Mesendoderm (in vitro differentiated cells): ENCODE data around the gene GLI3.

Experiments
- DNase-seq: peaks from one replicate; pipeline ENCODE4 v3.0.0; 2013
- H2AK5ac ChIP-seq: 2 replicates; pipeline ENCODE4 v1.6.1; 2013; ENCODE audit warnings: low read length, inconsistent platforms
- H2BK120ac ChIP-seq: 2 replicates; pipeline ENCODE4 v1.6.1; 2013; ENCODE audit warnings: low read depth, mild to moderate bottlenecking, low read length, moderate library complexity, mixed read lengths
- H2BK15ac ChIP-seq: replicated peaks from 2 replicates; pipeline ENCODE4 v1.6.1; 2013; ENCODE audit warnings: low read depth, mild to moderate bottlenecking, moderate library complexity
- H2BK5ac ChIP-seq: 2 replicates; pipeline ENCODE4 v1.6.1; 2013; ENCODE audit warnings: low read length, inconsistent platforms
- H3K18ac ChIP-seq: 2 replicates; pipeline ENCODE4 v1.6.1; 2013; ENCODE audit warnings: mild to moderate bottlenecking, low read length, mixed read lengths
- H3K23ac ChIP-seq: one replicate; pipeline ENCODE4 v1.6.1; 2013; ENCODE audit warnings: low read length
- H3K27ac ChIP-seq: 2 replicates; pipeline ENCODE4 v1.5.1; 2013; ENCODE audit warnings: low read depth, mild to moderate bottlenecking, inconsistent platforms, low read length, moderate library complexity
- H3K27me3 ChIP-seq: 2 replicates; pipeline ENCODE4 v1.6.1; 2013; ENCODE audit warnings: low read length, control low read depth, mild to moderate bottlenecking, inconsistent platforms; ENCODE audit not compliant: insufficient read depth, poor library complexity
- H3K36me3 ChIP-seq: 2 replicates; pipeline ENCODE4 v1.6.1; 2013; ENCODE audit warnings: low read length, inconsistent platforms; ENCODE audit not compliant: control insufficient read depth, insufficient read depth
- H3K4ac ChIP-seq: one replicate; pipeline ENCODE4 v1.6.1; 2013; ENCODE audit warnings: low read depth, mild to moderate bottlenecking, low read length, moderate library complexity
- H3K4me1 ChIP-seq: 2 replicates; pipeline ENCODE4 v1.6.1; 2013; ENCODE audit warnings: low read depth, low read length, inconsistent platforms; ENCODE audit not compliant: control insufficient read depth
- H3K4me2 ChIP-seq: 2 replicates; pipeline ENCODE4 v1.6.1; 2013; ENCODE audit warnings: low read length
- H3K4me3 ChIP-seq: 2 replicates; pipeline ENCODE4 v1.5.1; 2013; ENCODE audit warnings: mild to moderate bottlenecking, low read length
- H3K56ac ChIP-seq: one replicate; pipeline ENCODE4 v1.6.1; 2013; ENCODE audit warnings: low read length
- H3K79me1 ChIP-seq: 2 replicates; pipeline ENCODE4 v1.6.1; 2013; ENCODE audit warnings: low read length, inconsistent platforms
- H3K79me2 ChIP-seq: 2 replicates; pipeline ENCODE4 v1.6.1; 2013; ENCODE audit warnings: mild to moderate bottlenecking, low read length; ENCODE audit not compliant: control insufficient read depth, insufficient read depth
- H3K9ac ChIP-seq: 2 replicates; pipeline ENCODE4 v1.6.1; 2013; ENCODE audit warnings: low read length, inconsistent platforms
- H4K5ac ChIP-seq: one replicate; pipeline ENCODE4 v1.6.1; 2013; ENCODE audit warnings: low read length
- H4K8ac ChIP-seq: one replicate; pipeline ENCODE4 v1.6.1; 2013; ENCODE audit warnings: low read depth, mild to moderate bottlenecking, control low read depth, low read length, moderate library complexity
- WGBS: extraction: QIAGEN DNeasy Blood & Tissue Kit; methylation state at CpG from one replicate; pipeline ENCODE4 v1.1.7; 2013; ENCODE audit warnings: low lambda C conversion rate, missing lambda C conversion rate; ENCODE audit not compliant: insufficient coverage; ENCODE audit errors: extremely low coverage; 5-methylcytosine and 5-hydroxymethylcytosine counted together

GLI3 gene

GRCh38 chr7:42168512-42168911, 68.5 kb downstream of the GLI3 start:
- no peak overlapping the region for H3K27ac ChIP-seq

GRCh38 chr7:42167631-42168236, 69.3 kb downstream of the GLI3 start:
- no peaks in the 10 kb centered on the region for H3K27me3 ChIP-seq
- DNase-seq = no peak
- H2BK15ac ChIP-seq = no peak overlapping the region
- H3K4me1 ChIP-seq = no peaks in the 10 kb centered on the region
- no peaks in the 10 kb centered on the region for H3K36me3 ChIP-seq
- no peak overlapping the region for H3K4ac ChIP-seq
- no peaks in the 10 kb centered on the region for H3K79me2 ChIP-seq
- H2BK120ac ChIP-seq = no peak overlapping the region
- no peak overlapping the region for H3K9ac ChIP-seq
- no peak overlapping the region for H3K4me2 ChIP-seq
- H3K27ac ChIP-seq = no peak overlapping the region
- H3K79me1 ChIP-seq = no peaks in the 10 kb centered on the region
- H3K4me3 ChIP-seq = no peak overlapping the region
- H3K23ac ChIP-seq = no peak overlapping the region
- no peak overlapping the region for H4K8ac ChIP-seq
- no peak overlapping the region for H2AK5ac ChIP-seq
- H4K5ac ChIP-seq = no peak overlapping the region
- no peak overlapping the region for H3K18ac ChIP-seq
- H2BK5ac ChIP-seq = no peak overlapping the region
- no peak overlapping the region for H3K56ac ChIP-seq

More at GRCh38 chr7:42168512-42168911, 68.5 kb downstream of the GLI3 start:
- H3K36me3 ChIP-seq = no peaks in the 10 kb centered on the region
- no peaks in the 10 kb centered on the region for H3K79me2 ChIP-seq
- no peak overlapping the region for H3K56ac ChIP-seq
- no peak overlapping the region for H4K8ac ChIP-seq
- no peak overlapping the region for H2AK5ac ChIP-seq
- H3K9ac ChIP-seq = no peak overlapping the region
- H3K79me1 ChIP-seq = no peaks in the 10 kb centered on the region
- no peak overlapping the region for H4K5ac ChIP-seq
- H3K18ac ChIP-seq = no peak overlapping the region
- H3K27me3 ChIP-seq = no peaks in the 10 kb centered on the region
- DNase-seq = no peak
- H3K4me1 ChIP-seq = no peaks in the 10 kb centered on the region
- no peak overlapping the region for H3K23ac ChIP-seq
- H2BK15ac ChIP-seq = no peak overlapping the region
- H3K4ac ChIP-seq = no peak overlapping the region
- no peak overlapping the region for H2BK120ac ChIP-seq
- no peak overlapping the region for H3K4me2 ChIP-seq
- H2BK5ac ChIP-seq = no peak overlapping the region
- H3K4me3 ChIP-seq = no peak overlapping the region
- whole genome bisulfite sequencing = no CpG with 5 or more reads among the region's 8 CpGs

DNA sequence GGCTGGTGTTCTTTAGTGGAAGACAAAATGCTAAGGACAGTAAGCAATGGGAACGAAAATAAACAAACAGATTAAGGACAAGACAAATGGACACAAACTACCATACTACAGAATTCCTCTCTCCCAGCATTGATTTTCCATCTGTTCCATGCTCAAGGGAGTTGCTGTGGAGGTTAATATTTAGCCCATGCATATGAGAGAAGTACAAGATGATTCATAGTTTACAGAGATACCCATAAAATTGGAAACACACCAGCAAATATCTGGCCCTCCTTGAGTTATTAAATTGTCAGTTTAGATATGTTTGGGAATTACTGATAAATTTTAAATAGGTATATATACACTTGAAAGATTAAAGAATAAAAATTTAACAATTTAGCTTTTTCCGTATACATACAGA, 69.8 kb downstream of the GLI3 start:
- Histone ChIP-seq H3K4me3 (no peak overlapping the region), H3K18ac (no peak overlapping the region), H3K79me1 (no peaks in the 10 kb centered on the region), H2AK5ac (no peak overlapping the region), H3K79me2 (no peaks in the 10 kb centered on the region), H3K9ac (no peak overlapping the region), H3K4ac (no peak overlapping the region), H3K4me1 (no peaks in the 10 kb centered on the region), H2BK15ac (no peak overlapping the region), H3K36me3 (no peaks in the 10 kb centered on the region), H3K27ac (no peak overlapping the region), H3K56ac (no peak overlapping the region), H2BK5ac (no peak overlapping the region), H2BK120ac (no peak overlapping the region), H4K5ac (no peak overlapping the region), H3K27me3 (no peaks in the 10 kb centered on the region), H4K8ac (no peak overlapping the region), H3K4me2 (no peak overlapping the region), H3K23ac (no peak overlapping the region)
- no CpG with 5 or more reads among the region's 2 CpGs for WGBS
- no peak for DNase-seq

DNA sequence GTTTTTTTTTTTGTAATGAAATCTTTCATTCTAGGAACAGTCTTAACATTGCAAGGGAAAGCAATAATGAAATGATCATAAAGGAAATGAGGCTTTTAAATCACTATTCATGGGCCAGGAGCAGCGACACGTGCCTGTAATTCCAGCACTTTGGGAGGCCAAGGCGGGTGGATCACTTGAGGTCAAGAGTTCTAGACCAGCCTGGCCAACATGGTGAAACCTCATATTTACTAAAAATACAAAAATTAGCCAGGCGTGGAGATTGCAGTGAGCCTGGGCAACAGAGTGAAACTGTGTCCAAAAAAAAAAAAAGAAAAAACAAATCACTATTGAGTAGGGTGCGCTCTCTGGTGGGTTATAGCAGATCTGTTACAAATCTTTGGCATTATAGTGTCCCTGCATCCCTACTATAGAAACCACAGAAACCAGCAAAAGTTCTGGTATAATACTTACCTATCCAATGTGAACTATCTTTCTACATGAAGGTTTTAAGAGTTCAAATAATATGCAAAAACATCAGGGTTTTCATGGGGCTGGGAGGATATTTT, 72.1 kb downstream of the GLI3 start:
- no peaks in the 10 kb centered on the region for H3K27me3 ChIP-seq
- no peak overlapping the region for H3K23ac ChIP-seq
- H3K9ac ChIP-seq = no peak overlapping the region
- no peak overlapping the region for H3K56ac ChIP-seq
- H4K8ac ChIP-seq = no peak overlapping the region
- no peak overlapping the region for H2BK15ac ChIP-seq
- H3K79me2 ChIP-seq = no peaks in the 10 kb centered on the region
- no peak overlapping the region for H4K5ac ChIP-seq
- H3K4me2 ChIP-seq = no peak overlapping the region
- no peaks in the 10 kb centered on the region for H3K79me1 ChIP-seq
- H3K27ac ChIP-seq = no peak overlapping the region
- no peak overlapping the region for H3K4me3 ChIP-seq
- H3K18ac ChIP-seq = no peak overlapping the region
- H2BK5ac ChIP-seq = no peak overlapping the region
- no peaks in the 10 kb centered on the region for H3K4me1 ChIP-seq
- no peak for DNase-seq
- H3K4ac ChIP-seq = no peak overlapping the region
- no peak overlapping the region for H2BK120ac ChIP-seq
- no peaks in the 10 kb centered on the region for H3K36me3 ChIP-seq
- WGBS = no CpG with 5 or more reads among the region's 5 CpGs
- H2AK5ac ChIP-seq = no peak overlapping the region

GRCh38 chr7:42162560-42163325, 74.3 kb downstream of the GLI3 start:
- no peak overlapping the region for H2AK5ac ChIP-seq

More at GRCh38 chr7:42162560-42163325, 74.3 kb downstream of the GLI3 start:
- Histone ChIP-seq H3K4me1 (no peaks in the 10 kb centered on the region), H3K27ac (no peak overlapping the region), H3K79me1 (no peaks in the 10 kb centered on the region), H3K56ac (no peak overlapping the region), H3K18ac (no peak overlapping the region), H2BK15ac (no peak overlapping the region), H3K27me3 (no peaks in the 10 kb centered on the region), H4K5ac (no peak overlapping the region), H3K79me2 (no peaks in the 10 kb centered on the region), H4K8ac (no peak overlapping the region), H3K4me3 (no peak overlapping the region), H3K23ac (no peak overlapping the region), H2BK5ac (no peak overlapping the region), H2BK120ac (no peak overlapping the region), H3K4me2 (no peak overlapping the region), H3K36me3 (no peaks in the 10 kb centered on the region), H3K4ac (no peak overlapping the region), H3K9ac (no peak overlapping the region)
- DNase-seq = no peak
- no CpG with 5 or more reads among the region's 7 CpGs for WGBS
